ENCODE measurements around the gene TMEM132D. TPM values are rescaled to one million over a fixed set of nuclear protein-coding genes. Genes with fewer than 3 reads are reported as not detected.

TMEM132D gene
- total RNA-seq, 2 donors from 2014 or later: not detected

DNA sequence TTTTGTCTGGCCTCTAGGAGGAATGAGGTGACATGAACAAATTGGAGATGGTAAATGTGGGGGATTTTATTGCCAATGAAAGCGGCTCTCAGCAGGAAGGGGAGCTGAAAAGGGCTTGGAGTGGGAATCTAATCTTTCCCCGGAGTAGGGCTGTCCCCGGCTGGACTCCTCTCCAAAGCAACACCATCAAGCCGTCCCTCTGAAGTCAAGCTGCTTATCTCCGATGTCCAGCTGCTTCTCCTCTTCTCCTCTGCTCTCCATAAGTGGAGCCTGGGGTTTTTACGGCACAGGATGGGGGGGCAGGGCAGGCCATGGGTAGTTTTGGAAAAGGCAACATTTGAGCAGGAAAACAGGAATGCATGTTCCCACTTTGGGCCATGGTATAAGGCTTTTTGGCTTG lies 113.5 kb downstream of the TMEM132D start:
- Histone ChIP-seq H3K4me3 (no peak overlapping the region), H3K27me3 (replicated peaks; ENCODE audit: insufficient read depth) (no peaks in the 10 kb centered on the region), H3K9me3 (no peaks in the 10 kb centered on the region), H3K36me3 (no peaks in the 10 kb centered on the region), H3K4me1 (ENCODE audit: control insufficient read depth in 1 of 2, low read depth in 2 of 2) (no peaks in the 10 kb centered on the region), H3K27ac (no peak overlapping the region)
- TF ChIP-seq, protein P1, sequence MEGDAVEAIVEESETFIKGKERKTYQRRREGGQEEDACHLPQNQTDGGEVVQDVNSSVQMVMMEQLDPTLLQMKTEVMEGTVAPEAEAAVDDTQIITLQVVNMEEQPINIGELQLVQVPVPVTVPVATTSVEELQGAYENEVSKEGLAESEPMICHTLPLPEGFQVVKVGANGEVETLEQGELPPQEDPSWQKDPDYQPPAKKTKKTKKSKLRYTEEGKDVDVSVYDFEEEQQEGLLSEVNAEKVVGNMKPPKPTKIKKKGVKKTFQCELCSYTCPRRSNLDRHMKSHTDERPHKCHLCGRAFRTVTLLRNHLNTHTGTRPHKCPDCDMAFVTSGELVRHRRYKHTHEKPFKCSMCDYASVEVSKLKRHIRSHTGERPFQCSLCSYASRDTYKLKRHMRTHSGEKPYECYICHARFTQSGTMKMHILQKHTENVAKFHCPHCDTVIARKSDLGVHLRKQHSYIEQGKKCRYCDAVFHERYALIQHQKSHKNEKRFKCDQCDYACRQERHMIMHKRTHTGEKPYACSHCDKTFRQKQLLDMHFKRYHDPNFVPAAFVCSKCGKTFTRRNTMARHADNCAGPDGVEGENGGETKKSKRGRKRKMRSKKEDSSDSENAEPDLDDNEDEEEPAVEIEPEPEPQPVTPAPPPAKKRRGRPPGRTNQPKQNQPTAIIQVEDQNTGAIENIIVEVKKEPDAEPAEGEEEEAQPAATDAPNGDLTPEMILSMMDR (IDR thresholded peaks at IDR 0.05): no peak
- ATAC-seq (ENCODE audit: insufficient number of reproducible peaks, low FRiP score, low read depth) (no peak), DNase-seq (ENCODE audit: low spot score) (no peak)

DNA sequence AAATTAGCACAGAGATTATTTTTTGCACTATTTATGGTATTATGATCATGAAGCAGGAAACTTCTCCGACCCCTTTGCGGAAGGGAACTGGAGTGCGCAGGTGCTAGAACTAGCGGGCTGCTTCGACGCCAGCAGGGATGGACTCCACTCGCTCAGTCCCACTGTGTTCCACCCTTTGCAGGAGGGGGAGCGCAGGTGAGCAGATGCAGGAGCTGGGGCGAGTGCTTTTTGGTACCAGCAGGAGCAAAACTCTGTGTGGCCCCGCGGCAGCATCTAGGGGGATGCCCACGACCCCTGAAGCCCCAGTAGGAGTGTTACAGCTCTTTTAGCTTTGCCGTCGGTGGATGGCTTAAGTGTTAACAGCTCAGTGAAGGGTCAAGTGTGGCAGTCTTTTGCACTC lies 113.9 kb downstream of the TMEM132D start:
- no peaks in the 10 kb centered on the region for H3K9me3 ChIP-seq
- TF ChIP-seq, protein P1 (IDR thresholded peaks at IDR 0.05): no peak
- H3K4me1 ChIP-seq (ENCODE audit: control insufficient read depth in 1 of 2, low read depth in 2 of 2): no peaks in the 10 kb centered on the region
- H3K27ac ChIP-seq: no peak overlapping the region
- H3K36me3 ChIP-seq: no peaks in the 10 kb centered on the region
- no peak overlapping the region for H3K4me3 ChIP-seq
- no peak for DNase-seq (ENCODE audit: low spot score)
- no peak for ATAC-seq (ENCODE audit: insufficient number of reproducible peaks, low FRiP score, low read depth)
- no peaks in the 10 kb centered on the region for H3K27me3 ChIP-seq (replicated peaks; ENCODE audit: insufficient read depth)

DNA sequence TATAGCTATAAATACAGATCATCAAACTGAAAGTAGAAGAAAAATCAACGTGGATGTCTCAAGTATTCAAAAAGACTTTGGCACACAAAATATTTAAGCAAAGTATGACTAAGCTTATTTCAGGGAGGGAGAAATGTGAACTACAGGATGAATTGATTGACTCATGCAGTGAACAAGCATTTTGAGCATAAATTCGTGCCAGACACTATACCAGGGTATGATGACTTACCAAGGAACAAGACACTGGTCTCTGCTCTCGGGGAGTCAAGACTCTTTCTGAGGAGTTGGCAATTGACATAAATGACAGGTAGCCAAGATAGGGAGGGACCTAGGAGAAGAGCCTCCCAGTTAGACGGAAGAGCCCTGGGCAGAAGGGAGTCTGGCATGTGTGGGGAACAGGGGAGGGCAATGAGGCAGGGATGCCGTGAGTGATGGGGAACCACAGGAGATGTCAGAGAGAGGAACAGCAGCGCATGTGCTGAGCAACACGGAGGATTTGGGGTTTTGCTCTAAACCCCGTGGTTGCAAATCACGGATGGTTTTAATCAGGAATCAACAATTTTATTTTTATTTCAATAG lies 115.2 kb downstream of the TMEM132D start:
- Histone ChIP-seq H3K4me1 (ENCODE audit: control insufficient read depth in 1 of 2, low read depth in 2 of 2) (no peaks in the 10 kb centered on the region), H3K27ac (no peak overlapping the region), H3K4me3 (no peak overlapping the region), H3K27me3 (replicated peaks; ENCODE audit: insufficient read depth) (no peaks in the 10 kb centered on the region), H3K9me3 (no peaks in the 10 kb centered on the region), H3K36me3 (no peaks in the 10 kb centered on the region)
- TF ChIP-seq, protein P1 (IDR thresholded peaks at IDR 0.05): no peak
- ATAC-seq (ENCODE audit: insufficient number of reproducible peaks, low FRiP score, low read depth) (no peak), DNase-seq (ENCODE audit: low spot score) (no peak)

DNA sequence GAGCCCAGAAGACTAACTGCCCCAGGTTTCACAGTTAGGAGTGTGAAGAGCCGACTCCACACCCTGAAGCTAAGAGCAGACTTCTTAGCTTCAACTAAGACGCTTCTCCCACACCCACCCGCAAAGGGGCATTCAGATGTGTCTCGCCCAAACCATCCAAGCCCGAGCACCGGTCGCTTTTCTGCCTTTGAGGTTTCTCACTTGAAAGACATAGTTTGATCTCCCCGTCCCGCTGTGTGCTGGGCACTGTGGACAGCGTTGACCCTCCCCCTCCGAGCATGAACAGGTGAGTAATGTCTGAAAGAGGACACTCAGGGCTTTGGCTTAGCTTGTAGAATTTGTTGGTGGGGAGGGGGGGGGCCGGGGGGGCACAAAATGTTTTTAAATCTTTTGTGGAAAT lies 123.8 kb downstream of the TMEM132D start:
- TF ChIP-seq, protein P1 (IDR thresholded peaks at IDR 0.05): no peak
- H3K4me3 ChIP-seq: no peak overlapping the region
- H3K27me3 ChIP-seq (replicated peaks; ENCODE audit: insufficient read depth): no peaks in the 10 kb centered on the region
- no peaks in the 10 kb centered on the region for H3K9me3 ChIP-seq
- ATAC-seq (ENCODE audit: insufficient number of reproducible peaks, low FRiP score, low read depth) (no peak), DNase-seq (ENCODE audit: low spot score) (no peak)
- no peak overlapping the region for H3K27ac ChIP-seq
- H3K4me1 ChIP-seq (ENCODE audit: control insufficient read depth in 1 of 2, low read depth in 2 of 2): no peaks in the 10 kb centered on the region
- no peaks in the 10 kb centered on the region for H3K36me3 ChIP-seq

DNA sequence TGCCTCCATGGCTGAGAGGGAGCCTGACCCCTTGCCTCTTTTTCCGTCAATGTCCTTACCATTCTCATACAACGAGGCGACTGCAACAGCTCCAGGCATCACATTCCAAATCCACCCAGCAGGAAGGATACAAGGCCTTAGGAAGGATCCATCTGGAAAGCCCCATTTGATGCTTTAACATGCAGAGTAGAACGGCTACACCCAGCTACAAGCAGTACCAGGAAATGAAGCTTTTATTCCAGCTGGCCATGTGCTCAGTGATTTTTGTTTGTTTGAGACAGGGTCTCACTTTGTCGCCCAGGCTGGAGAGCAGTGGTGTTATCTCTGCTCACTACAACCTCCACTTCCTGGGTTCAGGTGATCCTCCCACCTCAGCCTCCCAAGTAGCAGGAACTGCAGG lies 124.8 kb downstream of the TMEM132D start:
- Histone ChIP-seq H3K36me3 (no peaks in the 10 kb centered on the region), H3K9me3 (no peaks in the 10 kb centered on the region), H3K27ac (no peak overlapping the region), H3K4me1 (ENCODE audit: control insufficient read depth in 1 of 2, low read depth in 2 of 2) (no peaks in the 10 kb centered on the region), H3K4me3 (no peak overlapping the region), H3K27me3 (replicated peaks; ENCODE audit: insufficient read depth) (no peaks in the 10 kb centered on the region)
- TF ChIP-seq, protein P1 (IDR thresholded peaks at IDR 0.05): no peak
- no peak for ATAC-seq (ENCODE audit: insufficient number of reproducible peaks, low FRiP score, low read depth)
- no peak for DNase-seq (ENCODE audit: low spot score)

All from thoracic aorta (tissue), 2 donors.